ENCODE measurements around the gene CDNF. TPM values are rescaled to one million over a fixed set of nuclear protein-coding genes. Genes with fewer than 3 reads are reported as not detected.

The CDNF gene
- total and polyA plus RNA-seq, 10 of the 15 experiments (the other 5 are each of a cell fraction or from before 2014, with no cell fraction given) = 0.08 to 1.9 (median 0.77) TPM

DNA sequence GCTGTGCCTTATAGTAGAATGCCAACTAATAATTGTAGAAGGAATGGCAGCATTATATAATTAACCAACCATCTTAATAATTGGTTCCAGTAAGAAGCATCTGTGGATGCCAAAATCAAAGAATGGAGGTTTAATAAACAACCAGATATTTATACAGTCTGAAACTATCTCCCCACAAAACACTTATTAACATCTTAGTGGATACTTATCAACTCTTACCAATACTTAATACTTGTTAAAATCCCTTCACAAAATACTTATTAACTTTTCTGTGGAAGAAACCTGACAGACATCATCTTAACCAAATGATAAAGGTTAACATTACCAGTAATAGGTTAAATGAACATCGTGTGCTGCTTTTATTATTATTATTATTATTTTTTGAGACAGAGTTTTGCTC, 34.0 kb downstream of the CDNF start:
- no peak overlapping the region for H3K4me3 ChIP-seq
- intact Hi-C loops (cut with micrococcal nuclease; ENCODE audit: unreplicated experiment) = no loop called here
- H3K9me3 ChIP-seq (replicated peaks; ENCODE audit: control insufficient read depth, insufficient read depth, low read length) = no peaks in the 10 kb centered on the region
- POLR2A ChIA-PET = no interaction called here
- H3K27me3 ChIP-seq (replicated peaks in 1 of 2; ENCODE audit: control insufficient read depth in 2 of 2, insufficient read depth in 2 of 2, low read length in 1 of 2) = no peaks in the 10 kb centered on the region
- H3K27ac ChIP-seq (ENCODE audit: control insufficient read depth, insufficient read depth) = no peak overlapping the region
- no peak overlapping the region for H2AFZ ChIP-seq (ENCODE audit: control insufficient read depth, low read depth, low read length)
- SMC1A ChIA-PET (ENCODE audit: uncharacterized antibody, unreplicated experiment) = no interaction called here
- in situ Hi-C loops (cut with MboI) = no loop called here
- DNase-seq (ENCODE audit: low read depth, low spot score) = no peak
- H3K36me3 ChIP-seq (ENCODE audit: control insufficient read depth in 2 of 2, insufficient read depth in 2 of 2, low read length in 1 of 2) = no peaks in the 10 kb centered on the region
- WGBS (ENCODE audit: insufficient coverage, insufficient replicate concordance, low lambda C conversion rate, missing lambda C conversion rate) = 10% methylated on average over 1 of the region's 1 CpG
- CTCF ChIA-PET = no interaction called here
- 0 out of 2 replicates have a peak, but pooled peaks cover 5% of the 10 kb centered on the region for H3K4me1 ChIP-seq (ENCODE audit: control insufficient read depth, insufficient read depth, low read length)
- no peaks in the 10 kb centered on the region for H4K20me1 ChIP-seq (ENCODE audit: control insufficient read depth, insufficient read depth)
- no peak for FAIRE-seq
- no peak overlapping the region for H3K4me2 ChIP-seq (ENCODE audit: control insufficient read depth, insufficient read depth)
- H3K9ac ChIP-seq (ENCODE audit: control insufficient read depth, insufficient read depth, low read length) = no peak overlapping the region
- BruUV-seq (replicated peaks) = no TSS peak
- ATAC-seq = no peak
- no peaks in the 10 kb centered on the region for H3K79me2 ChIP-seq (ENCODE audit: control insufficient read depth, insufficient read depth, low read length)
- RAD21 ChIA-PET (ENCODE audit: unreplicated experiment) = no interaction called here
- TF ChIP-seq, protein P1, sequence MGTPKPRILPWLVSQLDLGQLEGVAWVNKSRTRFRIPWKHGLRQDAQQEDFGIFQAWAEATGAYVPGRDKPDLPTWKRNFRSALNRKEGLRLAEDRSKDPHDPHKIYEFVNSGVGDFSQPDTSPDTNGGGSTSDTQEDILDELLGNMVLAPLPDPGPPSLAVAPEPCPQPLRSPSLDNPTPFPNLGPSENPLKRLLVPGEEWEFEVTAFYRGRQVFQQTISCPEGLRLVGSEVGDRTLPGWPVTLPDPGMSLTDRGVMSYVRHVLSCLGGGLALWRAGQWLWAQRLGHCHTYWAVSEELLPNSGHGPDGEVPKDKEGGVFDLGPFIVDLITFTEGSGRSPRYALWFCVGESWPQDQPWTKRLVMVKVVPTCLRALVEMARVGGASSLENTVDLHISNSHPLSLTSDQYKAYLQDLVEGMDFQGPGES (IDR thresholded peaks at IDR 0.05) = no peak
- no peak for TF ChIP-seq LARP7 (IDR thresholded peaks at IDR 0.05)
- no peak for TF ChIP-seq PKNOX1 (IDR thresholded peaks at IDR 0.05)
- TF ChIP-seq, protein P2, sequence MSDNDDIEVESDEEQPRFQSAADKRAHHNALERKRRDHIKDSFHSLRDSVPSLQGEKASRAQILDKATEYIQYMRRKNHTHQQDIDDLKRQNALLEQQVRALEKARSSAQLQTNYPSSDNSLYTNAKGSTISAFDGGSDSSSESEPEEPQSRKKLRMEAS (IDR thresholded peaks at IDR 0.05; ENCODE audit: low read depth, low read length) = no peak
- TF ChIP-seq FOXK2 (IDR thresholded peaks at IDR 0.05) = no peak
- no peak for TF ChIP-seq GABPA (IDR thresholded peaks at IDR 0.05; ENCODE audit: low read depth)
- no peak for TF ChIP-seq IRF4 (IDR thresholded peaks at IDR 0.05; ENCODE audit: low read depth, low read length)
- TF ChIP-seq ZNF384 (IDR thresholded peaks at IDR 0.05; ENCODE audit: borderline replicate concordance, low read depth, low read length) = no peak
- TF ChIP-seq EP300 (IDR thresholded peaks at IDR 0.05; ENCODE audit: borderline replicate concordance in 1 of 2, control insufficient read depth in 1 of 2, low read depth in 2 of 2, low read length in 2 of 2) = no peak
- TF ChIP-seq, protein P3, sequence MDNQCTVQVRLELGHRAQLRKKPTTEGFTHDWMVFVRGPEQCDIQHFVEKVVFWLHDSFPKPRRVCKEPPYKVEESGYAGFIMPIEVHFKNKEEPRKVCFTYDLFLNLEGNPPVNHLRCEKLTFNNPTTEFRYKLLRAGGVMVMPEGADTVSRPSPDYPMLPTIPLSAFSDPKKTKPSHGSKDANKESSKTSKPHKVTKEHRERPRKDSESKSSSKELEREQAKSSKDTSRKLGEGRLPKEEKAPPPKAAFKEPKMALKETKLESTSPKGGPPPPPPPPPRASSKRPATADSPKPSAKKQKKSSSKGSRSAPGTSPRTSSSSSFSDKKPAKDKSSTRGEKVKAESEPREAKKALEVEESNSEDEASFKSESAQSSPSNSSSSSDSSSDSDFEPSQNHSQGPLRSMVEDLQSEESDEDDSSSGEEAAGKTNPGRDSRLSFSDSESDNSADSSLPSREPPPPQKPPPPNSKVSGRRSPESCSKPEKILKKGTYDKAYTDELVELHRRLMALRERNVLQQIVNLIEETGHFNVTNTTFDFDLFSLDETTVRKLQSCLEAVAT (IDR thresholded peaks at IDR 0.05) = no peak
- TF ChIP-seq RFX5 (IDR thresholded peaks at IDR 0.05; ENCODE audit: low read depth, low read length) = no peak
- no peak for TF ChIP-seq ZBTB40 (IDR thresholded peaks at IDR 0.05; ENCODE audit: borderline replicate concordance)
- TF ChIP-seq ZNF217 (IDR thresholded peaks at IDR 0.05) = no peak
- TF ChIP-seq SREBF2 (IDR thresholded peaks at IDR 0.05; ENCODE audit: low read length) = no peak
- no peak for TF ChIP-seq PAX5 (IDR thresholded peaks at IDR 0.05; ENCODE audit: borderline replicate concordance, low read depth, low read length)
- no peak for TF ChIP-seq SUPT20H (IDR thresholded peaks at IDR 0.05; ENCODE audit: borderline replicate concordance, control insufficient read depth, low read depth, low read length)
